ENCODE measurements around the gene CSF1R.

CSF1R gene

DNA sequence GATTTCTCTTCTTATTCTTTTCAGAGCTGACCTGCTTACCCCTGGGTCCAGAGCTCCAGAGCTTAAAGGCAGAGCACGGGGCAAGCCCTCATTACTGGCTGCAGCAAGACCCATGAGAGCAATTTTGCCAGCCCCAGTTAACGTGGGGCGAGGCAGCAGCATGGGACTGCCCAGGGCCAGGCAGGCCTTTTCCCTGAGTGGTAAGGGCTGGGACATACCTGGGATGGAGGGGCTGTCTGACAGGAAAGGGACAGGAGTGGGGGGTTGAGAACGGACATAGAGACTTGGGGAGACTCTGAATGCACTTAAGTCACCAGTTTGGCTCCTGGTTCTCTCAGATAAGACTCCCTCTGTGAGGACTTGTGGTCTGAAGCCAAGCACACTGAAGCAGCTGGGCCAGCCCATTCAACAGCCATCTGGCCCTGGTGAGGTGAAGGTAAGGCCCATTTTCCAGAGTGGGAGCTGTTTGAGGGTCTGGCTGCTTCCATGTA, 59.6 kb downstream of the CSF1R start:
- DNase-seq (ENCODE audit: low read depth in 2 of 3, low spot score in 2 of 3) = no peak

DNA sequence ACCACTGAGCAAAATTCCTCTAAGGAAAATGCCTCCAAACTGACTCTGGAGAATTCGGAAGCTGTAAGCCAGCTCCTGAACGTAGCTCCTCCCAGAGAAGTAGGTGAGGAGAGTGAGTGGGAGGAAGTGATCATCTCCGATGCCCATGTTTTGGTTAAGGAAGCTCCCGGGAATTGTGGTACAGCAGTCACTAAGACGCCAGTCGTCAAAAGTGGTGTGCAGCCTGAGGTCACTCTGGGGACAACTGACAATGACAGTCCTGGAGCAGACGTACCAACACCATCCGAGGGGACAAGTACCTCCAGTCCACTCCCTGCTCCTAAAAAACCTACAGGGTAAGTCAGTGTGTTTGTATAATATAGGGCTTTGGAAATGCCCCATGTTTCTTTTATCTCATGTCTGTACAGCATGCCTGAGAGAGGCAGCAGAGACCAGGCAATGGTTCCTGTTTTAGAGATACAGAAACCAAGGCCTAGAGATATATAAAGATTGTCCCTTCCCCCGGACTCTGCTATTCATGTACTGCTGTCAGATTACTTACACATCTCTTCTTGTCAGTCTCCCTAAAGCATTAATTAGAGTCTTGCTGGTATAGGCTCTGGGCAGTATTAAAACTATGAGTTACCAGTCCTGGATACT, 61.9 kb downstream of the CSF1R start:
- DNase-seq (ENCODE audit: low read depth in 2 of 3, low spot score in 2 of 3) = no peak

DNA sequence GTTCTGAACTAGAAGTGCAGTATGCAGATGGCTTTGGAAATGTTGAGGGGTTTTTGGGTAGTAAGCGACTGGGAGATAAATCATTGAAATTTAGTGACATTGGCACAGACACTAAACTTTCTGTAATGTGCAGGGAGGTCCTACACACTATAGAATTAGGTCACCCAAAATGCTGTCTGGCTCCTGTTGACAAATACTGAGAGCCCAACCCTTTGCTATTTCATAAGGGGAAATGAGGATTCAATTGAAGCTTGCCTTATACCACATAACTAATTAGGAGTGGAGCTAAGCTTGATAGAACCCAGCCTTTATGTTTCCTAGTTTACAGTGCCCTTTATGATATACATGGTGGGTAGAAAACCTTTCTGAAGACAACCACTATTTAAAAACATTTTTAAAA, 63.2 kb downstream of the CSF1R start:
- no peak for DNase-seq (ENCODE audit: low read depth in 2 of 3, low spot score in 2 of 3)

DNA sequence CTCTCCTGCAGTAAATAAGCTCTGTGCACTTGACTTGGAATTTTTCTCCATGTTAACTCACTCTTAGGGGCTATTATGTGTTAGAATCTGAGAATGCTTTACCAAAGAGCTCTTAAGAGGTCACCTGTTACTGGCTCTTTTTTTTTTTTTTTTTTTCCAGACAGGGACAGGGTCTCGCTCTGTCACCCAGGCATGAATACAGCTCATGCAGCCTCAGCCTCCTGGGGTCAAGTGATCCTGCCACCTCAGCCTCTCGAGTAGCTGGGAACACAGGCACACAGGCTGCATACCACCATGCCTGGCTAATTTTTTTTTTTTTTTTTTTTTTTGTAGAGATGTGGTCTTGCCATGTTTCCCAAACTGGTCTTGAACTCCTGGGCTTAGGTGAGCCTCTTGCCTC, 63.7 kb downstream of the CSF1R start:
- no peak for DNase-seq (ENCODE audit: low read depth in 2 of 3, low spot score in 2 of 3)

DNA sequence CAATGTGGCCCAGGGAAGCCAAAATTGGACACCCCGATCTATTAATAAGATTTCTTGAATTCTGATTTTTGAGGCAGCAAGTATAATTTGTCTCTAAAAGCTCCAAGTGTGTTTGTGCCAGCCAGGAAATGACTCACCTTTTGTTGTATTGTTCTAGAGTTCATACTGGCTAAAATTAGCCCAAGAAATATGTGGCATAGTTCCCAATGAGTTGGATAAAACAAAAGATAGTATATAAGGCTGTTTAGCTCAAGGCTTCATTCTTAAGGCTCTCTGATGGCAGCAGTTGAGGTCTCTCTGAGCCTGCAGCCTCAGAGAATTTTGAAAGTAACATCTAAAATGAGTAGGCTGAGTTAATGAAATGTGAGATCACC, 64.2 kb downstream of the CSF1R start:
- DNase-seq (ENCODE audit: low read depth in 2 of 3, low spot score in 2 of 3) = no peak

DNA sequence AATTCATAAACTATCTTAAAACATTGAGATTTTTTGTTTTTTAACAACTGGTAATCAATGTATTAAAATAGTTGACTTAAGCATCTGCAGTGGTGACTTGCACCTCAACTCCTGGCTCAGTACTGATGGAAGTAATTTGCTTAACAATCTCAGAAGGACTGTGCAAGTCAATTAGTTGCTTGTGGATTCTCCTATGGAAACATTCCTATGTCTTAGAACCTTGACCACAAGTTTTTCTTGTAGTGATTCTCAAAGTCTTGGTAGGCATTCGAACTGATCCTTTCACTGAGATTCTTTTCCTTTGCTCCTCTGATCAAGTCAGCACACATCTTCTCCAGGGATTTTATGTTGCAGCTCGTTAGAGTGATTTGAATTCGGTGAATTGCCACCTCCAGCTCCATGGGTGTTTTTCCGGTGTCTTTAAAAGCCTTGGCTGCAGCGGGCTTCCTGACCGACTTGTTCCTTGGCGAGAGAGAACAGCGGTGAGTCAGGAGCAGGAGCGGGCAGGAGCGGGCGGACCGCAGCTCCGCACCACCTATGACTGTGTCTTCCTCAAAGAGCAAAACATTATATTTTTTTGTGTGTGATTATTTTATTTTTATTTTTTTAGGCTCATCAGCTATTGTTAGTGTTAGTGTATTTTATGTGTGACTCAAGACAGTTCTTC, 64.7 kb downstream of the CSF1R start:
- DNase-seq (ENCODE audit: low read depth in 2 of 3, low spot score in 2 of 3) = no peak

DNA sequence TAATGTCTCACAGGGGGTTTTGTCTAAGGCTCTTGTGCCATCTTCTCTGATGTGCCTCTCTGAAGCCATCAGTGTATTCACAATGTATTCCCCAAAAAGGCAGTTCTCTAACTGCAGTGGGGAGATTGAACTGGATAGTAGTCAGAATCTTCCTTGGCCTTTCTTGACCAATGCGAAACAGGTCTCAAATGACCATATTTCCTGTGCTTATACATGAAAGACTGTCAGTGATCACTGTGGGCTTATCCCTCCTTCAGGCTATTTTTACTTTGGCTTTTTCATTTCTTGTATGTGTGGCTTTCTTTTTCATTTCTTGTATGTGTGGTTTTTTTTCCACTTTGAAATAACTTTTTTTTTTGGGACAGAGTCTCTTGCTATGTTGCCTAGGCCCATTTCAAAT, 66.1 kb downstream of the CSF1R start:
- no peak for DNase-seq (ENCODE audit: low read depth in 2 of 3, low spot score in 2 of 3)

DNA sequence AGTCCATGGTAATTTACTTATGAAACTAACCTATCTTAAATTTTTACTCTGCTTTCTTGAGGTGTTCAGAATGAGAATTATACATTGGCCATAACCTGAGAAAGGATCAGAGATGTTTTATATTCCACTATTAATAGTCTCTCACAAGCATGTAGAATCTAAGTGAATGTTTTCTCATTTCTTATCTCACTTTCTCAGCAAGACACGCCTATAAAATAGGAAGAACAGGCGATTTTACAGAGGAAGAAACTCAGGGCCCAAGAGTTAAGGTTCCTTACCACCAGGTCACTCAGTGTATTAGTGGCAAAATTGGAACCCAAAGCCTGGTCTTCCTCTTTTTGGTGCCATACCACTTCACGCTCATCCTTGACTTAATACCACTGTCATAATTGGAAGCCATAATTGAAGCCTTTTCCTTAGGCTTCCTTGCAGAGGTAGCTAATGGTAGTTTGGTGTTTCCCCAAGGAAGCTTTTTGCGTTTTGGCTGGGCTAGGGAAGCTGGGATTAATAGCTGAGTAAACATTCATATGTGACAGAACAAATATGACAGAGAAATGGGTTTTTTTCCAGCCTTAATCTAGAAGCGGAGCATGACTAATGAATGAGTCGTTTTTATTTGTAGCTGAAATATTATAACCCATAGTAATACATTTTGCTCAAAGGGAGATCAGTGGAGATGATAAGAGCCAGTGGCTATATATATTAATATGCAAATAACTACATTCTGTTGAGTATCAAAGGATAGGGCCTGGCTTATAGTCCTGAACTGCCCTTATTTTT, 68.9 kb downstream of the CSF1R start:
- no peak for DNase-seq (ENCODE audit: low read depth in 2 of 3, low spot score in 2 of 3)

DNA sequence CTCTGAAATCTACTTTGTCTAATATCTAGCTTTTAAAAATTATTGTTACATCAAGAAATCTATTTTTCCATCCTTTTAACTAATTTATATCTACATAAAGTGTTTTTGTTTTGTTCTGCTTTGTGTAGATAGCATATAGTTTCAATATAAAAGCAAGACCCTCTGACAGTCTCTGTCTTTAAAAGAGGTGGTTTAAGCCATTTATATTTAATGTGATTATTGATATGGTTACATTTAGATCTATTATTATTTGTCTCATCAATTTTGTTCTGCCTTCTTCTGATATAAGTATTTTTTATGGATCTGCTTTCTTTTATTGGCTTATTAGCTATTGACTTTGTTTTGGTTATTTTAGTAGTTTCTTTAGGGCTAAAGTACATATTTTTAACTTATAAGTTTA, 69.8 kb downstream of the CSF1R start:
- DNase-seq (ENCODE audit: low read depth in 2 of 3, low spot score in 2 of 3) = no peak

DNA sequence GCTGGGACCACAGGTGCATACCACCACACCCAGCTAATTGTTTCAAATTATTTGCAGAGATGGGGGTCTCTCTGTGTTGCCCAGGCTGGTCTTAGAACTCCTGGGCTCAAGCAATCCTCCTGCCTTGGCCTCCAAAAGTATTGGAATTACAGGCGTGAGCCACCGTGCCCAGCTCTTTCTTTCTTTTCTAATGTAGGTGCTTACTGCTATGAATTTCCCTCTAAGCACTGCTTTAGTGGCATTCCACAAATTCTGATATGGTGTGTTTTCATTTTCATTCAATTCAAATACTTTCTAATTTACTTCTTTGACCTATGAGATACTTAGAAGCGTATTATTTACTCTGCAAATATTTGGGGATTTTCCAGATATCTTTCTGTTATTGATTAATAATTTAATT, 70.9 kb downstream of the CSF1R start:
- DNase-seq (ENCODE audit: low read depth in 2 of 3, low spot score in 2 of 3) = no peak

DNA sequence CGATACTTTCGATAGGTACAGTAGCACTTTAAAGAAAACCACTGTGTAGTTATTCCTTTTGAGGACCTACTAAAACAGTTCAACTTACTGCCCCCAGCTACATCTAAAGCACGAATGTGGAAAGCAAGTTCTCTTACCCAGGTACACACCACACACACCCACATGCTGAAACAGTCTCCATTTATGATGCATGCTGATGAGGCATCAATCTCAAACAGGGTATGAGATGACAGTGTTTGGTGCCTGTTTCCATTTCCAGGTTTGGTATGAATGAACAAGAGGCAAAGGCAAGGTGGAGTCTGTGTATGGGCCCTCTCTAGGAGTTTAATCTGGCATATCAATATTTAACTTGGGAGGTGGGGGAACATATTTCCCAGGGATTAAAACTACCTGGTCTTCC, 71.9 kb downstream of the CSF1R start:
- no peak for DNase-seq (ENCODE audit: low read depth in 2 of 3, low spot score in 2 of 3)

DNA sequence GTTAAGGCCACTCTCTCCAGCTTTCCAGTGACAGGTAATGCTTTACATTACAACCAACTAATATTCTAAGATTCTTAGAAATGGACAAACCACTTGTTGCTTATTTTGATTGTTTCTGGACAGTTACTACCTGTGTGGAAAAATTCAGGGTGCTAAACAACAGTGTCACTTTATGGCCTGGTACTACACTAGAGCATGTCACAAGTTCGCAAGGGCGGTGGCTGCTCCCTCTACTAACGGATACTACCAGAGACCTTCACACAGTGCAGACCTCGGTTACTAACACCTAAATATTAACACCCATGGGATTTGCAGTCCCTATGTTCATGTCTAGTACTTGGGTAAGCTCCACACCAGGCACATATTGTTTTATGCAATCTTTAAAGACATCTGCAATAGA, 72.4 kb downstream of the CSF1R start:
- DNase-seq (ENCODE audit: low read depth in 2 of 3, low spot score in 2 of 3) = no peak

DNA sequence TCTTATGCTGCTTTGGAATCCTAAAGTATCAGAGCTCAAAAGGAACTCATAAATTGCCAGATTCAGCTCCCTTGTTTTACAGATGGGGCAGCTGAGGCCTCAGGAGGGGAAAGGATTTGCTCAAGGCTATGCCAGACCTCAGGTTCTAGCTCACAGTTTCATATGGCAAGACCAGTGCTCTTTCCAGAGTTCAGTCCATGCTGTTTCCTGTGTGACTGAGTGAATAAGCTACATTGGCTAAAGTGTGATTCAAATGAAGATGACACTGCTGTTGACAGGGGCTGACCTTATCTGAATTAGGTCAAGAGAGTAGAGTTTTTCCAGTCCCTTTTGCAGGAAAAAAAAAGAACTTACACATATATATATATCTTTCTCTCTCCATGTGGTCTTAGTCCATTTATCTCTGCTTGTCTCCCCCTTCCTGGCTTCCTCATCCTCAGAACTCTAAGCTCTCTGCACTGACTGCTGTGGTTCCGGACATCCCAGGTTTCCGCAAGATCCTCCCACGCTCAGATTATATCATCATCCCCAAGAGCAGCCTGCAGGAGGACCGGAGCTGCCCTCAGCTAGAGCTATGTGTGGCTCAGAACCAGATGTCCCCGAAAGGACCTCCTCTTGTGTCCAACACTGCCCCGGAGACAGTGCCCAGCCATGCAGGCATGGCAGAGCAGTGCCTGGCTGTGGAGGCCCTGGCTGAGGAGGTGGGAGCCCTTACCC, 76.5 kb downstream of the CSF1R start:
- no peak for DNase-seq (ENCODE audit: low read depth in 2 of 3, low spot score in 2 of 3)

DNA sequence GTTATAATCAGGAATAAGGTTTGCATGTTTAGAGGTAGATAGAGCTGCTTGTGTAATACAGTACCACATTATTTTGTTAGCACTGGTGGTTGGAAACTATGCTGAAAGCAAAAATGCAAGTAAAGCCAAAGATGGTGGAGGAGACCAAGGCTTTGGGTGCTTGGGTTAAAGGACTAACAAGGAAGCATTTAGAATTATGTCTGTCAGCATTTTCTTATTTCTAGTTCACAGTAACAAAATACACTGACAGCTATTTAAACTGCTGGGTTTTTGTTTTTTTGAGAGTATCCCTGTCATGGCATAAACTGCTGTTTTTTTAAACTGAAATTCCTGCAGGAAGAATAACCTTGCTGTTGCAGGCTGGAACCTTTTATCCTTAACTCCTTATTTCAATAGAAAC, 79.3 kb downstream of the CSF1R start:
- no peak for DNase-seq (ENCODE audit: low read depth in 2 of 3, low spot score in 2 of 3)

DNA sequence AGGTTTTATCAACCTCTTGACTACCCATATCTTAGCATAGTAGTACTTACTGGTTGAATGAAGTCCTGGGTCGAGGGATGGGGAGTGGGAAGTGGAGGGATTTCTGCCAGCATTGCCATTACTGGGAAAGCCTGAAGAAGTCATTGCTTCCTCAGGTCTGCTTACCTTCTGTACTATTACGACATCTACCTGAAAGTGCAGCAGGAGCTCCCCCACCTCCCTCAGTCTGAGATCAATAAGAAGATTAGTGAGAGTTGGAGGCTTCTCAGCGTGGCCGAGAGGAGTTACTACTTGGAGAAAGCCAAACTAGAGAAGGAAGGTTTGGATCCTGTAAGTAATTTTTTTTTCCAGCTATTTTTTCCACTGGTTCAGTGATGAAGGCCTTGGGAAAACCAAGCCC, 80.0 kb downstream of the CSF1R start:
- no peak for DNase-seq (ENCODE audit: low read depth in 2 of 3, low spot score in 2 of 3)

Measured in activated CD8-positive, alpha-beta memory T cell treated with anti-CD3 and anti-CD28 coated beads for 48 hours (primary cell).